CD4-positive, alpha-beta T cell (primary cell): Measurements from ENCODE around the gene C6. TPM values are rescaled to one million over a fixed set of nuclear protein-coding genes. Genes with fewer than 3 reads are reported as not detected.

ENCODE experiments used
- ATAC-seq: fragments of 200-7000 bp; cut with Tn5 transposase; one replicate; pipeline ENCODE4 v1.10.0; 2022; ENCODE audit warnings: mild to moderate bottlenecking; ENCODE audit not compliant: poor library complexity
- CTCF ChIA-PET: fragments of 350-600 bp; sonication (Branson Sonifier 250); formaldehyde crosslinking; loops from one replicate; lab custom pipeline; 2021; ENCODE audit warnings: antibody characterized with exemption, inconsistent platforms; lab: Charles Lee
- POLR2A ChIA-PET: fragments of 350-600 bp; sonication (Branson Sonifier 250); formaldehyde crosslinking; loops from one replicate; lab custom pipeline; 2021; ENCODE audit warnings: antibody characterized with exemption, inconsistent platforms; lab: Charles Lee
- DNase-seq, 14 experiments: peaks; one replicate each; pipeline ENCODE4 v3.0.0-alpha.2; 2013 to 2020; ENCODE audit warnings: mixed read lengths in 2 of 14
- H3K27ac ChIP-seq, 2 donors: one replicate each; pipeline versions ENCODE4 v1.5.1 to v1.7.0; 2013; ENCODE audit warnings: low read length in 2 of 2, low read depth in 1 of 2, mild to moderate bottlenecking in 1 of 2
- H3K27me3 ChIP-seq, 2 experiments: 1 replicate in 1 of 2; 2 replicates in 1 of 2; pipeline versions ENCODE4 v1.6.1 to v1.7.0; 2013; ENCODE audit warnings: low read length in 2 of 2, control low read depth in 1 of 2, mild to moderate bottlenecking in 1 of 2, moderate library complexity in 1 of 2; ENCODE audit not compliant: insufficient read depth in 2 of 2, control insufficient read depth in 1 of 2
- H3K36me3 ChIP-seq: one replicate; pipeline ENCODE4 v1.6.1; 2013; ENCODE audit warnings: low read length, control low read depth; ENCODE audit not compliant: insufficient read depth
- H3K4me1 ChIP-seq: one replicate; pipeline ENCODE4 v1.6.1; 2013; ENCODE audit warnings: low read length, control low read depth; ENCODE audit not compliant: insufficient read depth
- H3K4me3 ChIP-seq: one replicate; pipeline ENCODE4 v1.5.1; 2013; ENCODE audit warnings: mild to moderate bottlenecking, low read length, moderate library complexity
- H3K9me3 ChIP-seq, 2 experiments: 1 replicate in 1 of 2; 2 replicates in 1 of 2; pipeline versions ENCODE4 v1.6.1 to v1.7.0; 2013; ENCODE audit warnings: low read length in 2 of 2, mild to moderate bottlenecking in 2 of 2, control low read depth in 1 of 2, moderate library complexity in 1 of 2; ENCODE audit not compliant: control insufficient read depth in 1 of 2, insufficient read depth in 1 of 2
- H3K27ac Mint-ChIP-seq: one replicate; pipeline ENCODE4 v1.8.0; 2020; ENCODE audit warnings: mixed read lengths
- H3K27me3 Mint-ChIP-seq: one replicate; pipeline ENCODE4 v1.8.0; 2021; ENCODE audit warnings: mixed read lengths
- H3K36me3 Mint-ChIP-seq: one replicate; pipeline ENCODE4 v1.8.0; 2021; ENCODE audit warnings: low read depth, mixed read lengths
- H3K4me1 Mint-ChIP-seq: one replicate; pipeline ENCODE4 v1.8.0; 2021; ENCODE audit warnings: low read depth, mixed read lengths
- H3K4me3 Mint-ChIP-seq: one replicate; pipeline ENCODE4 v1.8.0; 2020; ENCODE audit warnings: mild to moderate bottlenecking, mixed read lengths
- H3K9me3 Mint-ChIP-seq: one replicate; pipeline ENCODE4 v1.8.0; 2020; ENCODE audit warnings: mixed read lengths
- CTCF ChIP-seq: fragments of 200-600 bp; IDR thresholded peaks from one replicate; pipeline ENCODE4 v1.8.0; 2022; ENCODE audit warnings: antibody characterized with exemption, mild to moderate bottlenecking
- intact Hi-C, 2 experiments: fragments of 100-400 bp; cut with DNase I in 1 of 2; cut with micrococcal nuclease in 1 of 2; formaldehyde crosslinking; loops; one replicate each; pipeline versions ENCODE4 v1.15.1 to v1.9.0; 2023 to 2025; cut with DNase I, micrococcal nuclease
- total RNA-seq, 174 experiments: library from RNA in 2 of 174; stranded (reverse) in 2 of 174; gene quantifications; one replicate each; pipeline ENCODE4 v1.2.3 and lab custom pipeline; 2021 to 2026

Gene C6
- total RNA-seq, 2 experiments from 2014 or later = not detected

DNA sequence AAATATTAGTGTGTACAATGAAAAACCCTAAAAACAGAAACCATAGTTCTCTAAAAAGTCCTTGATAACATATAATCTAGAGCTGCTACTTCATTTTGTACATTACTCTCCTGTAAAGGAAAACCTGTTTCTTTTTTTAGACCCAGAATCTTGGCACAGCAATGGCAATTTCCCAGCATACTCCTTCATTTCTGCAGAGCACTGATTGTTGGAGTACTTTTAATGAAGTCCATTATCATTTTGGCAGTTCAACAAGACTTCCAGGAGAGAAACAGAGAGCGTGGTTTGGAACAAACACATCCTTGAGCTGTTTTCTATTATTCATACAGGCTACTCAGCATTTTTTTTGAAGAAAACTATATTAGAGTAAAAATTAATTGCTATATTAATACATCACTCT lies 119.5 kb downstream of the C6 start:
- ATAC-seq (no peak), DNase-seq (no peak)
- no peak overlapping the region for H3K4me3 Mint-ChIP-seq
- no peaks in the 10 kb centered on the region for H3K27me3 Mint-ChIP-seq
- no peaks in the 10 kb centered on the region for H3K4me1 Mint-ChIP-seq
- no peaks in the 10 kb centered on the region for H3K4me1 ChIP-seq
- no peaks in the 10 kb centered on the region for H3K36me3 Mint-ChIP-seq
- no peak overlapping the region for H3K4me3 ChIP-seq
- H3K27ac ChIP-seq = no peak overlapping the region
- ChIA-PET CTCF (no interaction called here), POLR2A (no interaction called here)
- H3K36me3 ChIP-seq = no peaks in the 10 kb centered on the region
- no peak overlapping the region for H3K27ac Mint-ChIP-seq
- no peaks in the 10 kb centered on the region for H3K27me3 ChIP-seq
- intact Hi-C loops = no loop called here
- peaks cover 0 to 4% of the 10 kb centered on the region in 2 experiments for H3K9me3 ChIP-seq
- H3K9me3 Mint-ChIP-seq = peaks cover 9% of the 10 kb centered on the region
- no peak for TF ChIP-seq CTCF

Other genes with a start within 250 kb of the C6 start
- not detected for gene MROH2B, start 142.2 kb downstream of the C6 start, total RNA-seq